Heart left ventricle (tissue), 16 donors: ENCODE results near the gene MARCO. TPM values are rescaled to one million over a fixed set of nuclear protein-coding genes. Genes with fewer than 3 reads are reported as not detected.

Source experiments
- ATAC-seq, 4 donors: fragments of 200-7000 bp; cut with Tn5 transposase; one replicate each; pipeline ENCODE4 v1.9.1; 2020 to 2022; ENCODE audit warnings: moderate library complexity in 4 of 4, mild to moderate bottlenecking in 3 of 4, moderate number of reproducible peaks in 1 of 4
- DNase-seq, 5 donors: peaks; one replicate each; pipeline ENCODE4 v3.0.0-alpha.2; 2020
- H3K27ac ChIP-seq, 12 donors: fragments of 200-600 bp; sonication (generic) in 4 of 12; one replicate each; pipeline versions ENCODE4 v1.5.0 to v1.8.0; 2016 to 2022; ENCODE audit warnings: mild to moderate bottlenecking in 2 of 12
- H3K27me3 ChIP-seq, 9 donors: fragments of 200-600 bp; sonication (generic) in 2 of 9; one replicate each; pipeline versions ENCODE4 v1.5.1 to v1.8.0; 2016 to 2022; ENCODE audit warnings: mild to moderate bottlenecking in 3 of 9
- H3K36me3 ChIP-seq, 9 donors: fragments of 200-600 bp; sonication (generic) in 2 of 9; one replicate each; pipeline versions ENCODE4 v1.5.0 to v1.8.0; 2018 to 2022; ENCODE audit warnings: mild to moderate bottlenecking in 2 of 9
- H3K4me1 ChIP-seq, 12 donors: fragments of 200-600 bp; sonication (generic) in 4 of 12; one replicate each; pipeline versions ENCODE4 v1.5.0 to v1.8.0; 2016 to 2022; ENCODE audit warnings: mild to moderate bottlenecking in 3 of 12
- H3K4me3 ChIP-seq, 12 donors: fragments of 200-600 bp; sonication (generic) in 4 of 12; one replicate each; pipeline versions ENCODE4 v1.5.0 to v1.8.0; 2017 to 2022; ENCODE audit warnings: mild to moderate bottlenecking in 9 of 12, moderate library complexity in 4 of 12
- H3K9me3 ChIP-seq, 12 donors: fragments of 200-600 bp; sonication (generic) in 4 of 12; one replicate each; pipeline versions ENCODE4 v1.5.0 to v1.8.0; 2016 to 2022; ENCODE audit warnings: mild to moderate bottlenecking in 1 of 12
- CTCF ChIP-seq, 12 donors: fragments of 200-600 bp; sonication (generic) in 4 of 12; IDR thresholded peaks; one replicate each; pipeline versions ENCODE4 v1.5.0 to v1.8.0; 2018 to 2022; ENCODE audit warnings: antibody characterized with exemption in 12 of 12, mild to moderate bottlenecking in 5 of 12
- POLR2A ChIP-seq, 2 donors: fragments of 450-650 bp; IDR thresholded peaks; one replicate each; pipeline ENCODE4 v1.6.1; 2017; ENCODE audit warnings: antibody characterized with exemption in 2 of 2, mild to moderate bottlenecking in 2 of 2, moderate library complexity in 2 of 2
- WGBS, 4 donors: extraction: QIAGEN DNeasy Blood & Tissue Kit in 2 of 4; methylation state at CpG; one replicate each; pipeline versions ENCODE4 v1.1.5 to v1.1.7; 2013 to 2018; 5-methylcytosine and 5-hydroxymethylcytosine counted together
- intact Hi-C, 10 donors: fragments of 100-400 bp; cut with DNase I; formaldehyde crosslinking; loops; one replicate each; pipeline versions ENCODE4 v1.11.1 to v1.14.2; 2022
- polyA plus RNA-seq, 2 donors: library from polyadenylated mRNA; stranded (reverse); fragments of 200-250 nt; gene quantifications; one replicate each; pipeline ENCODE4 v1.2.3, GENCODE V29; 2013
- total RNA-seq, 9 donors: library from RNA; depleted of rRNA in 2 of 9; stranded (reverse); fragments of >200 nt in 2 of 9; fragmentation: NEBNext Ultra II Directional in 3 of 9; extraction: Animal tissue kit (Norgen Biotek cat#: 25700) in 3 of 9; gene quantifications; one replicate each; pipeline versions ENCODE4 v1.1.0 to v1.2.4, GENCODE V29; 2016 to 2023
- donor health status: ischemic (EF 13 %, LVEDD 7.1; RV severe dilation, severe dysfunction).
- donor health status: healthy with polysubstance abuse.
- donor health status: DM: no; HTN: yes; CAD: no.
- donor health status: DM: no; HTN: no; CAD: no.
- donor health status: ischemic (EF 25% LVEDD 6.9; RV normal size, moderate dysfunction).
- donor health status: ischemic (EF 25% LVEDD 5.7; RV mildly dilated, moderate dysfunction).
- donor health status: healthy.
- donor health status: DM: yes; HTN: yes; CAD: no.
- donor health status: ischemic (EF 35%, LVEDD 5.7; RV mildly dilated, moderate dysfunction).
- donor health status: nonischemic (EF 11% LVEDD 7.7; RV severe dilation, severe dysfunction).
- donor health status: DM: yes; HTN: yes; CAD: no.
- donor health status: PGD.
- donor health status: ischemic (EF 29% LVEDD 5.4; RV normal size, mild dysfunction).
- donor health status: nonischemic (EF 23%, LVEDD 6.1; RV moderate dilation, normal function).

The MARCO gene
- total and polyA plus RNA-seq, 11 donors, result 0.19 to 162 (median 6.0) TPM

DNA sequence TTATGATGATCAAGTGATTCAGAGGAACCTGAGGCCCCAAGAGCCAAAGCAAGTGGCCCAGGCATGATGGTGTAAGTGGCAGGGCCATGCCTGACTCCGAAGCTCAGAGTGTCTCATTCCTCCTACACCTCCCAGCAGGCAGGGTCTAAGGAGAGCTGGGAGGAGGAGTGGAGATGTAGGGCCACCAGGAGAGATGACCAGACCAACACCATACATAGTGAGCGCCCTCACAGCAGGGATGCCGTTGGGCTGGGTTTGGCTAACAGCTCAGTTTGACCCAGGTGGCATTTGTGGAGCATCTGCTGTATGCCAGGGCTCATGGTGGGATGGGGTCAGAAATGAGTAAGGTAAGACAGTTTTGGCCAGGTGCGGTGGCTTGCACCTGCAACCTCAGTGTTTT, 80.7 kb downstream of the MARCO start:
- H3K4me3 ChIP-seq, result no peak overlapping the region
- no peak overlapping the region for H3K27ac ChIP-seq
- H3K36me3 ChIP-seq, result no peaks in the 10 kb centered on the region
- H3K4me1 ChIP-seq, result no peaks in the 10 kb centered on the region
- ATAC-seq (no peak), DNase-seq (no peak)
- intact Hi-C loops, result no loop called here
- no peaks in the 10 kb centered on the region for H3K9me3 ChIP-seq
- 81 to 100% (median 87%) methylated on average over 1 to 4 of the region's 4 CpGs for WGBS, 4 donors
- H3K27me3 ChIP-seq, result peaks cover 0 to 21% (median 7%) of the 10 kb centered on the region in 9 donors
- TF ChIP-seq CTCF (IDR thresholded peaks at IDR 0.05), result no peak
- no peak for TF ChIP-seq POLR2A (IDR thresholded peaks at IDR 0.05)

DNA sequence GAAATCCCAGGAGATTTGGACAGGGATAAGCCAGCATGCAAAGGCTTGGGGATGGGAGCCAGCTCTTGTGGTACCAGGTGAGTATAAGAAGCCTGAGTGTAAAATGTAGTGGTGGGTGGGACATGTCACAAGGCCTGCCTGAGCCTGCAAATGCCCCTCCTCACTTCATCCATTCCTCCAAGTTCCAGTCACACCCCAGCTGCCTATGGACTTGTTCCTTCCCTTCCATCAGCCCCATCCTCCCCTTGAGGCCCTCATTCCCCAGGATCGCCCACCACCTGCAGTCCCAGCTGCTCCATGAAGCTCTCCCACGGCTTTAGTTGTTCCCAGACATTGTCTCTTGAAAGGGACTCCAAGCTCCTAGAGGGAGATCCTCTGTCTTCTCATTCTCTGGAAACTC, 81.5 kb downstream of the MARCO start:
- WGBS, 4 donors, result 61 to 88% (median 74%) methylated on average over 2 of the region's 2 CpGs
- Histone ChIP-seq H3K36me3 (no peaks in the 10 kb centered on the region), H3K27ac (no peak overlapping the region), H3K4me3 (no peak overlapping the region), H3K9me3 (no peaks in the 10 kb centered on the region), H3K27me3 (peaks cover 0 to 13% (median 0%) of the 10 kb centered on the region in 9 donors), H3K4me1 (no peaks in the 10 kb centered on the region)
- intact Hi-C loops, result no loop called here
- no peak for DNase-seq
- TF ChIP-seq POLR2A (IDR thresholded peaks at IDR 0.05) (no peak), CTCF (IDR thresholded peaks at IDR 0.05) (no peak)
- ATAC-seq, result no peak

GRCh38 chr2:119024152-119024551, 82.2 kb downstream of the MARCO start:
- peaks cover 0 to 10% (median 0%) of the 10 kb centered on the region in 9 donors for H3K27me3 ChIP-seq
- DNase-seq (no peak), ATAC-seq (no peak)
- TF ChIP-seq POLR2A (IDR thresholded peaks at IDR 0.05) (no peak), CTCF (IDR thresholded peaks at IDR 0.05) (no peak)
- H3K36me3 ChIP-seq, result no peaks in the 10 kb centered on the region
- H3K27ac ChIP-seq, result no peak overlapping the region
- 78 to 82% (median 79%) methylated on average over 7 to 9 of the region's 9 CpGs for WGBS, 4 donors
- H3K4me3 ChIP-seq, result no peak overlapping the region
- no peaks in the 10 kb centered on the region for H3K9me3 ChIP-seq
- H3K4me1 ChIP-seq, result no peaks in the 10 kb centered on the region
- intact Hi-C loops, result no loop called here

DNA sequence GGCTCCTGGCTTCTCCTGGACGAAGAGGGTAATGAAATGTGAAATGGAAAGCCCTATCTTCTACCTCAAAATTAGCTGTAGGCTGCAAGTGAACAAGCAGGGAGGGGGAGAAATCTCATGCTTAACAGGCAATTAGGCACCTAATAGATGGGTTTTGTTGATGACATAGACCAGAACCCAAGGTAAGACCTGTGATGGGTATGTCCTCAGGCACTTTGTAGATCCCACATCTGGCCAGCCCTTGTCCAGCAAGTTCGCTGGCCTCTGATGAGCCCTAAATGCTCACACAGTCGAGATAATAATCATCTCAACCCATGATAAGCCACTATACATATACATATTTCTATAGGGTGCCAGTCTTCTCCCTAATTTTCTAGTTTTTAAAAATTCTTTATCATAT, 82.6 kb downstream of the MARCO start:
- Histone ChIP-seq H3K4me3 (no peak overlapping the region), H3K27ac (no peak overlapping the region), H3K27me3 (peaks cover 0 to 10% (median 0%) of the 10 kb centered on the region in 9 donors), H3K36me3 (no peaks in the 10 kb centered on the region), H3K9me3 (no peaks in the 10 kb centered on the region), H3K4me1 (no peaks in the 10 kb centered on the region)
- TF ChIP-seq CTCF (IDR thresholded peaks at IDR 0.05), result no peak
- TF ChIP-seq POLR2A (IDR thresholded peaks at IDR 0.05), result no peak
- ATAC-seq (no peak), DNase-seq (no peak)
- intact Hi-C loops, result no loop called here
- 53 to 68% (median 61%) methylated on average over 3 of the region's 3 CpGs for WGBS, 4 donors
